OCI-LY1 (cell line): ENCODE results near the gene RAB6A.

ENCODE experiments used
- H2AFZ ChIP-seq: fragments of 200-600 bp; sonication (generic), shearing (Covaris generic); 2 replicates; pipeline ENCODE4 v1.6.0; 2014; ENCODE audit warnings: antibody characterized with exemption, mild to moderate bottlenecking, low read length
- H3F3A ChIP-seq: fragments of 200-600 bp; sonication (generic), shearing (Covaris generic); 2 replicates; pipeline ENCODE4 v1.6.0; 2014; ENCODE audit warnings: mild to moderate bottlenecking, antibody characterized with exemption, low read length, moderate library complexity; ENCODE audit not compliant: insufficient read depth
- H3K27ac ChIP-seq: fragments of 200-600 bp; sonication (generic); 2 replicates; pipeline ENCODE4 v1.5.1; 2014; ENCODE audit warnings: low read length, mixed run types, mild to moderate bottlenecking, low read depth; ENCODE audit not compliant: poor library complexity, severe bottlenecking
- H3K27me3 ChIP-seq: fragments of 200-600 bp; sonication (generic); 2 replicates; pipeline ENCODE4 v1.6.0; 2014; ENCODE audit warnings: antibody characterized with exemption, mild to moderate bottlenecking, low read length, moderate library complexity; ENCODE audit not compliant: insufficient read depth
- H3K36me3 ChIP-seq: fragments of 200-600 bp; sonication (generic); 2 replicates; pipeline ENCODE4 v1.6.1; 2014; ENCODE audit warnings: mild to moderate bottlenecking, antibody characterized with exemption, low read length, moderate library complexity, mixed read lengths; ENCODE audit not compliant: insufficient read depth
- H3K4me1 ChIP-seq: fragments of 200-600 bp; sonication (generic); 2 replicates; pipeline ENCODE4 v1.5.1; 2014; ENCODE audit warnings: mild to moderate bottlenecking, low read length, moderate library complexity; ENCODE audit not compliant: insufficient read depth, severe bottlenecking
- H3K4me2 ChIP-seq: fragments of 200-600 bp; sonication (generic), shearing (Covaris generic); 2 replicates; pipeline ENCODE4 v1.6.1; 2014; ENCODE audit warnings: low read length
- H3K4me3 ChIP-seq: fragments of 200-600 bp; sonication (generic); 2 replicates; pipeline ENCODE4 v1.5.1; 2014; ENCODE audit warnings: low read length, low read depth, mild to moderate bottlenecking, mixed read lengths; ENCODE audit not compliant: poor library complexity, severe bottlenecking
- H3K79me2 ChIP-seq: fragments of 200-600 bp; shearing (Covaris generic); 2 replicates; pipeline ENCODE4 v1.6.1; 2016; ENCODE audit warnings: mixed run types, low read length, mixed read lengths; ENCODE audit not compliant: insufficient read depth
- H3K9ac ChIP-seq: fragments of 200-600 bp; sonication (generic), shearing (Covaris generic); 2 replicates; pipeline ENCODE4 v1.6.1; 2014; ENCODE audit warnings: mild to moderate bottlenecking, low read length, mixed read lengths
- H3K9me2 ChIP-seq: fragments of 200-600 bp; sonication (generic), shearing (Covaris generic); 2 replicates; pipeline ENCODE4 v1.6.1; 2014; ENCODE audit warnings: low read depth, mild to moderate bottlenecking, low read length, mixed read lengths
- H3K9me3 ChIP-seq: fragments of 200-600 bp; shearing (Covaris generic); 2 replicates; pipeline ENCODE4 v1.6.1; 2014; ENCODE audit warnings: low read length, mixed read lengths
- H4K20me1 ChIP-seq: fragments of 200-600 bp; sonication (generic), shearing (Covaris generic); 2 replicates; pipeline ENCODE4 v1.6.0; 2016; ENCODE audit warnings: mild to moderate bottlenecking, low read length; ENCODE audit not compliant: insufficient read depth
- CTCF ChIP-seq: fragments of 200-600 bp; sonication (generic), shearing (Covaris generic); IDR thresholded peaks from 2 replicates; pipeline ENCODE4 v1.5.1; 2017; ENCODE audit warnings: mild to moderate bottlenecking, antibody characterized with exemption, low read length, moderate library complexity, mixed read lengths
- EZH2 ChIP-seq: fragments of 200-600 bp; sonication (generic), shearing (Covaris generic); IDR thresholded peaks from 2 replicates; pipeline ENCODE4 v1.8.0; 2017; ENCODE audit warnings: borderline replicate concordance, mixed run types, mild to moderate bottlenecking, antibody characterized with exemption, low read length, moderate library complexity, mixed read lengths

Gene RAB6A

GRCh38 chr11:73647459-73648100 is 113.3 kb downstream of the RAB6A start:
- Histone ChIP-seq H3K4me2 (peak overlapping the region; percentile 78), H3K4me3 (peak overlapping the region; percentile 59), H3F3A (no peaks in the 10 kb centered on the region), H3K9me2 (no peaks in the 10 kb centered on the region), H3K4me1 (peaks cover 19% of the 10 kb centered on the region), H2AFZ (no peak overlapping the region), H4K20me1 (no peaks in the 10 kb centered on the region), H3K9ac (peak overlapping the region; percentile 30; the same call in 1 of the 2 replicates), H3K79me2 (no peaks in the 10 kb centered on the region), H3K9me3 (no peaks in the 10 kb centered on the region), H3K36me3 (no peaks in the 10 kb centered on the region), H3K27ac (no peak overlapping the region), H3K27me3 (peaks cover 12% of the 10 kb centered on the region)
- TF ChIP-seq EZH2 (no peak), CTCF (no peak)

- H3K4me2 ChIP-seq: peak within 1 kb of the TSS; percentile 78
- H3K27ac ChIP-seq: no peak within 1 kb of the TSS
- peak within 1 kb of the TSS; percentile 59 for H3K4me3 ChIP-seq
- no peaks in the 10 kb centered on the region for H3F3A ChIP-seq
- H3K27me3 ChIP-seq: peaks cover 12% of the 10 kb centered on the region
- no peaks in the 10 kb centered on the region for H3K9me2 ChIP-seq
- no peak within 1 kb of the TSS for H3K9ac ChIP-seq
- H3K9me3 ChIP-seq: no peaks in the 10 kb centered on the region
- no peaks in the 10 kb centered on the region for H3K36me3 ChIP-seq
- no peaks in the 10 kb centered on the region for H3K79me2 ChIP-seq
- no peak for TF ChIP-seq EZH2
- no peak for TF ChIP-seq CTCF
- no peaks in the 10 kb centered on the region for H4K20me1 ChIP-seq
- peaks cover 19% of the 10 kb centered on the region for H3K4me1 ChIP-seq
- H2AFZ ChIP-seq: 0 out of 2 replicates have a peak within 1 kb of the TSS, but pooled peaks have one; percentile 0
Observed at GRCh38 chr11:73645972-73646631, 114.8 kb downstream of the RAB6A start, which contains the start of gene PLEKHB1. Gene PLEKHB1 (plus strand): TSS chr11:73646581. CDS start chr11:73646609, 28 bp downstream.

GRCh38 chr11:73645121-73645969 is 115.5 kb downstream of the RAB6A start:
- Histone ChIP-seq H3K4me3 (no peak overlapping the region), H3K36me3 (no peaks in the 10 kb centered on the region), H3K27me3 (peaks cover 12% of the 10 kb centered on the region), H4K20me1 (no peaks in the 10 kb centered on the region), H3K9me3 (no peaks in the 10 kb centered on the region), H3K4me1 (peaks cover 19% of the 10 kb centered on the region), H3K4me2 (no peak overlapping the region), H3K9ac (no peak overlapping the region), H3F3A (no peaks in the 10 kb centered on the region), H3K79me2 (no peaks in the 10 kb centered on the region), H3K27ac (no peak overlapping the region), H3K9me2 (no peaks in the 10 kb centered on the region), H2AFZ (no peak overlapping the region)
- no peak for TF ChIP-seq EZH2
- TF ChIP-seq CTCF: no peak
